T follicular helper cell (primary cell): ENCODE results near the gene GPATCH2.
"Not testable (repeated sequence)": the region's sequence is repeated elsewhere in the genome, so short reads cannot be mapped to it uniquely, and the experiment has no call there.

Experiments
- DNase-seq: peaks from one replicate; pipeline ENCODE4 v3.0.0-alpha.2; 2020; ENCODE audit warnings: low read depth

GPATCH2 gene

GRCh38 chr1:217525773-217526490, 105.0 kb downstream of the GPATCH2 start:
- DNase-seq, result no peak

- DNase-seq, result no peak
Observed at GRCh38 chr1:217524787-217525520, 105.9 kb downstream of the GPATCH2 start.

- DNase-seq, result not testable (repeated sequence)
Observed at GRCh38 chr1:217523921-217524320, 107.0 kb downstream of the GPATCH2 start.

GRCh38 chr1:217522277-217522676, 108.6 kb downstream of the GPATCH2 start:
- no peak for DNase-seq

GRCh38 chr1:217521317-217521716, 109.6 kb downstream of the GPATCH2 start:
- no peak for DNase-seq

- no peak for DNase-seq
Observed at GRCh38 chr1:217506878-217507277, 124.0 kb downstream of the GPATCH2 start.

GRCh38 chr1:217498209-217498608, 132.7 kb downstream of the GPATCH2 start:
- DNase-seq, result no peak

- no peak for DNase-seq
Observed at GRCh38 chr1:217495249-217495648, 135.6 kb downstream of the GPATCH2 start.

GRCh38 chr1:217494767-217495166, 136.1 kb downstream of the GPATCH2 start:
- DNase-seq, result no peak

- DNase-seq, result no peak
Observed at GRCh38 chr1:217493290-217493689, 137.6 kb downstream of the GPATCH2 start.

- DNase-seq, result no peak
Observed at GRCh38 chr1:217484871-217485270, 146.0 kb downstream of the GPATCH2 start.

GRCh38 chr1:217482356-217483102, 148.4 kb downstream of the GPATCH2 start:
- DNase-seq, result no peak

GRCh38 chr1:217478450-217478849, 152.4 kb downstream of the GPATCH2 start:
- DNase-seq, result no peak

GRCh38 chr1:217472915-217473314, 158.0 kb downstream of the GPATCH2 start:
- no peak for DNase-seq

- no peak for DNase-seq
Observed at GRCh38 chr1:217471403-217471802, 159.5 kb downstream of the GPATCH2 start.

GRCh38 chr1:217469983-217470382, 160.9 kb downstream of the GPATCH2 start:
- no peak for DNase-seq

- DNase-seq, result no peak
Observed at GRCh38 chr1:217465102-217465501, 165.8 kb downstream of the GPATCH2 start.

- no peak for DNase-seq
Observed at GRCh38 chr1:217462666-217463065, 168.2 kb downstream of the GPATCH2 start.

- DNase-seq, result no peak
Observed at GRCh38 chr1:217462159-217462558, 168.7 kb downstream of the GPATCH2 start.

- no peak for DNase-seq
Observed at GRCh38 chr1:217457016-217457415, 173.9 kb downstream of the GPATCH2 start.

GRCh38 chr1:217456261-217456660, 174.6 kb downstream of the GPATCH2 start:
- no peak for DNase-seq

GRCh38 chr1:217453816-217454215, 177.1 kb downstream of the GPATCH2 start:
- no peak for DNase-seq

GRCh38 chr1:217449370-217449769, 181.5 kb downstream of the GPATCH2 start:
- DNase-seq, result no peak
